ENCODE results near the gene CTBP2.
A peak's percentile ranks its signal among the peaks of the same experiment; 100 is the strongest.

CTBP2 gene

GRCh38 chr10:125105155-125105554 lies 55.2 kb downstream of the CTBP2 start:
- no peak for DNase-seq

GRCh38 chr10:125104559-125104958 lies 55.8 kb downstream of the CTBP2 start:
- no peak for DNase-seq

GRCh38 chr10:125103924-125104323 lies 56.4 kb downstream of the CTBP2 start:
- no peak for DNase-seq

GRCh38 chr10:125103466-125103865 lies 56.9 kb downstream of the CTBP2 start:
- no peak for DNase-seq

- DNase-seq = no peak
Measured at GRCh38 chr10:125102821-125103220, 57.5 kb downstream of the CTBP2 start.

- DNase-seq = peak; percentile 58
Measured at GRCh38 chr10:125102246-125102645, 58.1 kb downstream of the CTBP2 start.

GRCh38 chr10:125101581-125101980 lies 58.8 kb downstream of the CTBP2 start:
- DNase-seq = no peak

GRCh38 chr10:125101049-125101448 lies 59.3 kb downstream of the CTBP2 start:
- DNase-seq = no peak

GRCh38 chr10:125097409-125098070 lies 62.8 kb downstream of the CTBP2 start:
- no peak for DNase-seq

- no peak for DNase-seq
Measured at GRCh38 chr10:125096975-125097374, 63.4 kb downstream of the CTBP2 start.

GRCh38 chr10:125096371-125096770 lies 64.0 kb downstream of the CTBP2 start:
- no peak for DNase-seq

GRCh38 chr10:125095776-125096175 lies 64.6 kb downstream of the CTBP2 start:
- DNase-seq = no peak

GRCh38 chr10:125095228-125095627 lies 65.1 kb downstream of the CTBP2 start:
- no peak for DNase-seq

GRCh38 chr10:125094806-125095205 lies 65.6 kb downstream of the CTBP2 start:
- peak; percentile 50 for DNase-seq

GRCh38 chr10:125093974-125094705 lies 66.2 kb downstream of the CTBP2 start:
- DNase-seq = no peak

GRCh38 chr10:125093199-125093973 lies 67.0 kb downstream of the CTBP2 start:
- peak; percentile 76 for DNase-seq

- DNase-seq = no peak
Measured at GRCh38 chr10:125092564-125093031, 67.8 kb downstream of the CTBP2 start.

GRCh38 chr10:125091891-125092290 lies 68.5 kb downstream of the CTBP2 start:
- peak; percentile 42 for DNase-seq

GRCh38 chr10:125089469-125089868 lies 70.9 kb downstream of the CTBP2 start:
- DNase-seq = no peak

GRCh38 chr10:125087897-125088215 lies 72.5 kb downstream of the CTBP2 start:
- no peak for DNase-seq

- no peak for DNase-seq
Measured at GRCh38 chr10:125087191-125087896, 73.0 kb downstream of the CTBP2 start.

GRCh38 chr10:125086691-125087090 lies 73.7 kb downstream of the CTBP2 start:
- DNase-seq = no peak
